K562 (cell line): ENCODE results near the gene KAT5.

Experiments used
- POLR2AphosphoS5 ChIP-seq: IDR thresholded peaks from 2 replicates; pipeline ENCODE4 v1.6.1; 2011; ENCODE audit warnings: mild to moderate bottlenecking, low read depth, low read length, moderate library complexity; ENCODE audit not compliant: control insufficient read depth, insufficient read depth
- SMARCA4 ChIP-seq: fragments of 450-650 bp; IDR thresholded peaks from 2 replicates; pipeline ENCODE4 v1.6.1; 2016

DNA sequence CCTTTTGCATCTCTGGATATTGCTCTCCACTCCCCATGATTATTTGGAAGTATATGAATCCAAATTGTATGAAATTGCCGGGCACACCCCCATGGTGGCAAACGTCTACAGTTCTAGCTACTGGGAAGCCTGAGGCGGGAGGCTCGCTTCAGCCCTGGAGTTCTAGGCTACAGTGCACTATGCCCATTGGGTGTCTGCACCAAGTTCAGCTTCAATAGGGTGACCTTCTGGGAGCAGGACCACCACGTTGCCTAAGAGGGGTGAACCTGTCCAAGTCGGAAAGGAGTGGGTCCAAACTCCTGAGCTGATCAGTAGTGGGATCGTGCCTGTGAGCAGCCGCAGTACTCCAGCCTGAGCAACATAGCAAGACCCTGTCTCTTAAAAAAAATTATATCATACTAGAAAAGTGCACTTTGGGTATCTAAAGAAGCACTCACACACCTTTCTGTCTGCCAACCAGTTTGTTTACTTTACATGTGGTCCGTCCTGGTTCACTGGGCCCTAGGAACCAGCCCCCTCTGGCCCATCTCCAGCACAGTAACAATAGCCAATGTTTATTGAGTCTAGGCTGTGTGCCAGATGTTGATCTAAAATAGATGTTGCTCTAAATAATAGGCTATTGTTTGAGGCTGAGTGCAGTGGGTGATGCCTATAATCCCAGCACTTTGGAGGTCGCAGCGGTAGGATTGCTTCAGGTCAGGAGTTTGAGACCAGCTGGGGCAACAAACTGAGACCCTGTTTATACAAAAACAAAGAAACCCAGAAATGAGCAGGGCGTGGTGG, 16.4 kb upstream of the KAT5 start:
- TF ChIP-seq SMARCA4 = no peak
- no peak for TF ChIP-seq POLR2AphosphoS5
